ENCODE data around the gene PCNX2. TPM values are rescaled to one million over a fixed set of nuclear protein-coding genes. Genes with fewer than 3 reads are reported as not detected.
A peak's percentile ranks its signal among the peaks of the same experiment; 100 is the strongest.

PCNX2 gene
- total and polyA plus RNA-seq, 4 donors: 2.0 to 15.1 (median 6.4) TPM

- WGBS, 2 donors: 92% methylated on average over 6 of the region's 6 CpGs
These were observed 329.7 kb downstream of the PCNX2 start for GRCh38 chr1:232965912-232966217.

GRCh38 chr1:232965124-232965911, 330.2 kb downstream of the PCNX2 start:
- H3K27ac ChIP-seq (ENCODE audit: low read depth in 1 of 2, low read length in 1 of 2): peak overlapping the region in 1 of 2 donors; percentile 2
- H3K9ac ChIP-seq (ENCODE audit: insufficient read depth in 1 of 2, low read length in 2 of 2): no peak overlapping the region
- no peak for DNase-seq
- no peaks in the 10 kb centered on the region for H3K9me3 ChIP-seq (ENCODE audit: control insufficient read depth in 4 of 4, insufficient read depth in 3 of 4, low read length in 3 of 4)
- no peaks in the 10 kb centered on the region for H3K27me3 ChIP-seq (ENCODE audit: control insufficient read depth in 3 of 3, insufficient read depth in 3 of 3, low read length in 2 of 3)
- no peak for ATAC-seq (ENCODE audit: insufficient read depth, low FRiP score)
- H3K36me3 ChIP-seq (ENCODE audit: control insufficient read depth in 4 of 4, insufficient read depth in 4 of 4, low read length in 4 of 4): peaks cover 0 to 20% (median 2%) of the 10 kb centered on the region in 4 donors
- no peak for TF ChIP-seq CTCF (IDR thresholded peaks at IDR 0.05; ENCODE audit: control extremely low read depth, extremely low read depth)
- no peak overlapping the region for H3K4me3 ChIP-seq
- 83% methylated on average over 10 of the region's 10 CpGs for WGBS, 2 donors
- peaks cover 4 to 23% (median 12%) of the 10 kb centered on the region in 5 donors for H3K4me1 ChIP-seq (ENCODE audit: control insufficient read depth in 5 of 5, insufficient read depth in 5 of 5, low read length in 5 of 5)

More at GRCh38 chr1:232965912-232966217, 329.7 kb downstream of the PCNX2 start:
- H3K27me3 ChIP-seq (ENCODE audit: control insufficient read depth in 3 of 3, insufficient read depth in 3 of 3, low read length in 2 of 3): no peaks in the 10 kb centered on the region
- TF ChIP-seq CTCF (IDR thresholded peaks at IDR 0.05; ENCODE audit: control extremely low read depth, extremely low read depth): no peak
- DNase-seq (no peak), ATAC-seq (ENCODE audit: insufficient read depth, low FRiP score) (no peak)
- peaks cover 4 to 23% (median 12%) of the 10 kb centered on the region in 5 donors for H3K4me1 ChIP-seq (ENCODE audit: control insufficient read depth in 5 of 5, insufficient read depth in 5 of 5, low read length in 5 of 5)
- peak overlapping the region in 1 of 2 donors; percentile 2 for H3K27ac ChIP-seq (ENCODE audit: low read depth in 1 of 2, low read length in 1 of 2)
- no peaks in the 10 kb centered on the region for H3K9me3 ChIP-seq (ENCODE audit: control insufficient read depth in 4 of 4, insufficient read depth in 3 of 4, low read length in 3 of 4)
- H3K4me3 ChIP-seq: no peak overlapping the region
- no peak overlapping the region for H3K9ac ChIP-seq (ENCODE audit: insufficient read depth in 1 of 2, low read length in 2 of 2)
- peaks cover 0 to 23% (median 5%) of the 10 kb centered on the region in 4 donors for H3K36me3 ChIP-seq (ENCODE audit: control insufficient read depth in 4 of 4, insufficient read depth in 4 of 4, low read length in 4 of 4)

GRCh38 chr1:232964601-232965000, 330.9 kb downstream of the PCNX2 start:
- no peak for ATAC-seq (ENCODE audit: insufficient read depth, low FRiP score)
- H3K36me3 ChIP-seq (ENCODE audit: control insufficient read depth in 4 of 4, insufficient read depth in 4 of 4, low read length in 4 of 4): peaks cover 0 to 16% (median 2%) of the 10 kb centered on the region in 4 donors
- DNase-seq: no peak
- H3K9ac ChIP-seq (ENCODE audit: insufficient read depth in 1 of 2, low read length in 2 of 2): no peak overlapping the region
- H3K9me3 ChIP-seq (ENCODE audit: control insufficient read depth in 4 of 4, insufficient read depth in 3 of 4, low read length in 3 of 4): no peaks in the 10 kb centered on the region
- no peak overlapping the region for H3K27ac ChIP-seq (ENCODE audit: low read depth in 1 of 2, low read length in 1 of 2)
- no peak for TF ChIP-seq CTCF (IDR thresholded peaks at IDR 0.05; ENCODE audit: control extremely low read depth, extremely low read depth)
- H3K27me3 ChIP-seq (ENCODE audit: control insufficient read depth in 3 of 3, insufficient read depth in 3 of 3, low read length in 2 of 3): no peaks in the 10 kb centered on the region
- H3K4me1 ChIP-seq (ENCODE audit: control insufficient read depth in 5 of 5, insufficient read depth in 5 of 5, low read length in 5 of 5): peaks cover 4 to 23% (median 12%) of the 10 kb centered on the region in 5 donors
- 96 to 97% methylated on average over 4 of the region's 4 CpGs for WGBS, 2 donors
- H3K4me3 ChIP-seq: no peak overlapping the region
